Breast epithelium (tissue), 3 donors: ENCODE measurements around the gene PROZ.

Source experiments
- CTCF ChIP-seq, 3 donors: fragments of 450-650 bp; IDR thresholded peaks; one replicate each; pipeline ENCODE4 v1.5.1; 2016 to 2017; ENCODE audit warnings: antibody characterized with exemption in 3 of 3, mild to moderate bottlenecking in 3 of 3, moderate library complexity in 3 of 3
- POLR2AphosphoS5 ChIP-seq, 3 donors: sonication (generic); formaldehyde crosslinking; IDR thresholded peaks; one replicate each; pipeline ENCODE4 v1.6.1; 2017; ENCODE audit warnings: antibody characterized with exemption in 3 of 3

GRCh38 chr13:113218586-113218985, 60.1 kb downstream of the PROZ start:
- TF ChIP-seq CTCF (IDR thresholded peaks at IDR 0.05) (no peak), POLR2AphosphoS5 (IDR thresholded peaks at IDR 0.05) (no peak)
